CD4-positive, alpha-beta T cell (primary cell): ENCODE data around the gene ST8SIA3. TPM values are rescaled to one million over a fixed set of nuclear protein-coding genes. Genes with fewer than 3 reads are reported as not detected.

ENCODE experiments used
- ATAC-seq: fragments of 200-7000 bp; cut with Tn5 transposase; one replicate; pipeline ENCODE4 v1.10.0; 2022; ENCODE audit warnings: mild to moderate bottlenecking; ENCODE audit not compliant: poor library complexity
- CTCF ChIA-PET: fragments of 350-600 bp; sonication (Branson Sonifier 250); formaldehyde crosslinking; loops from one replicate; lab custom pipeline; 2021; ENCODE audit warnings: antibody characterized with exemption, inconsistent platforms; lab: Charles Lee
- POLR2A ChIA-PET: fragments of 350-600 bp; sonication (Branson Sonifier 250); formaldehyde crosslinking; loops from one replicate; lab custom pipeline; 2021; ENCODE audit warnings: antibody characterized with exemption, inconsistent platforms; lab: Charles Lee
- DNase-seq, 14 experiments: peaks; one replicate each; pipeline ENCODE4 v3.0.0-alpha.2; 2013 to 2020; ENCODE audit warnings: mixed read lengths in 2 of 14
- H3K27ac ChIP-seq, 2 donors: one replicate each; pipeline versions ENCODE4 v1.5.1 to v1.7.0; 2013; ENCODE audit warnings: low read length in 2 of 2, low read depth in 1 of 2, mild to moderate bottlenecking in 1 of 2
- H3K27me3 ChIP-seq, 2 experiments: 1 replicate in 1 of 2; 2 replicates in 1 of 2; pipeline versions ENCODE4 v1.6.1 to v1.7.0; 2013; ENCODE audit warnings: low read length in 2 of 2, control low read depth in 1 of 2, mild to moderate bottlenecking in 1 of 2, moderate library complexity in 1 of 2; ENCODE audit not compliant: insufficient read depth in 2 of 2, control insufficient read depth in 1 of 2
- H3K36me3 ChIP-seq: one replicate; pipeline ENCODE4 v1.6.1; 2013; ENCODE audit warnings: low read length, control low read depth; ENCODE audit not compliant: insufficient read depth
- H3K4me1 ChIP-seq: one replicate; pipeline ENCODE4 v1.6.1; 2013; ENCODE audit warnings: low read length, control low read depth; ENCODE audit not compliant: insufficient read depth
- H3K4me3 ChIP-seq: one replicate; pipeline ENCODE4 v1.5.1; 2013; ENCODE audit warnings: mild to moderate bottlenecking, low read length, moderate library complexity
- H3K9me3 ChIP-seq, 2 experiments: 1 replicate in 1 of 2; 2 replicates in 1 of 2; pipeline versions ENCODE4 v1.6.1 to v1.7.0; 2013; ENCODE audit warnings: low read length in 2 of 2, mild to moderate bottlenecking in 2 of 2, control low read depth in 1 of 2, moderate library complexity in 1 of 2; ENCODE audit not compliant: control insufficient read depth in 1 of 2, insufficient read depth in 1 of 2
- H3K27ac Mint-ChIP-seq: one replicate; pipeline ENCODE4 v1.8.0; 2020; ENCODE audit warnings: mixed read lengths
- H3K27me3 Mint-ChIP-seq: one replicate; pipeline ENCODE4 v1.8.0; 2021; ENCODE audit warnings: mixed read lengths
- H3K36me3 Mint-ChIP-seq: one replicate; pipeline ENCODE4 v1.8.0; 2021; ENCODE audit warnings: low read depth, mixed read lengths
- H3K4me1 Mint-ChIP-seq: one replicate; pipeline ENCODE4 v1.8.0; 2021; ENCODE audit warnings: low read depth, mixed read lengths
- H3K4me3 Mint-ChIP-seq: one replicate; pipeline ENCODE4 v1.8.0; 2020; ENCODE audit warnings: mild to moderate bottlenecking, mixed read lengths
- H3K9me3 Mint-ChIP-seq: one replicate; pipeline ENCODE4 v1.8.0; 2020; ENCODE audit warnings: mixed read lengths
- CTCF ChIP-seq: fragments of 200-600 bp; IDR thresholded peaks from one replicate; pipeline ENCODE4 v1.8.0; 2022; ENCODE audit warnings: antibody characterized with exemption, mild to moderate bottlenecking
- intact Hi-C, 2 experiments: fragments of 100-400 bp; cut with DNase I in 1 of 2; cut with micrococcal nuclease in 1 of 2; formaldehyde crosslinking; loops; one replicate each; pipeline versions ENCODE4 v1.15.1 to v1.9.0; 2023 to 2025; cut with DNase I, micrococcal nuclease
- total RNA-seq, 174 experiments: library from RNA in 2 of 174; stranded (reverse) in 2 of 174; gene quantifications; one replicate each; pipeline ENCODE4 v1.2.3 and lab custom pipeline; 2021 to 2026

ST8SIA3 gene
- total RNA-seq, 2 experiments from 2014 or later, result not detected

- POLR2A ChIA-PET, result no interaction called here
These were observed 4.6 kb upstream of the ST8SIA3 start for GRCh38 chr18:57347784-57348183.

GRCh38 chr18:57352761-57353136 lies 392 bp downstream of the ST8SIA3 start:
- no peak for TF ChIP-seq CTCF
- H3K27me3 ChIP-seq, result peaks cover 33 to 58% of the 10 kb centered on the region in 2 experiments
- H3K36me3 ChIP-seq, result no peaks in the 10 kb centered on the region
- H3K4me1 ChIP-seq, result no peaks in the 10 kb centered on the region
- no peak overlapping the region for H3K4me3 ChIP-seq
- peaks cover 0 to 25% of the 10 kb centered on the region in 2 experiments for H3K9me3 ChIP-seq
- H3K4me1 Mint-ChIP-seq, result no peaks in the 10 kb centered on the region
- H3K27me3 Mint-ChIP-seq, result peaks cover 74% of the 10 kb centered on the region
- DNase-seq (no peak), ATAC-seq (no peak)
- no peak overlapping the region for H3K27ac ChIP-seq
- H3K4me3 Mint-ChIP-seq, result no peak overlapping the region
- peaks cover 3% of the 10 kb centered on the region for H3K9me3 Mint-ChIP-seq
- ChIA-PET CTCF (no interaction called here), POLR2A (no interaction called here)
- H3K36me3 Mint-ChIP-seq, result no peaks in the 10 kb centered on the region
- intact Hi-C loops, result no loop called here
- no peak overlapping the region for H3K27ac Mint-ChIP-seq

More at GRCh38 chr18:57347784-57348183, 4.6 kb upstream of the ST8SIA3 start:
- intact Hi-C loops, result no loop called here
- H3K27ac Mint-ChIP-seq, result no peak overlapping the region
- H3K4me1 Mint-ChIP-seq, result no peaks in the 10 kb centered on the region
- no peak overlapping the region for H3K4me3 ChIP-seq
- CTCF ChIA-PET, result no interaction called here
- no peak overlapping the region for H3K4me3 Mint-ChIP-seq
- H3K36me3 Mint-ChIP-seq, result no peaks in the 10 kb centered on the region
- TF ChIP-seq CTCF, result no peak
- peaks cover 0 to 12% of the 10 kb centered on the region in 2 experiments for H3K9me3 ChIP-seq
- H3K9me3 Mint-ChIP-seq, result no peaks in the 10 kb centered on the region
- peaks cover 33% of the 10 kb centered on the region for H3K27me3 Mint-ChIP-seq
- no peak overlapping the region for H3K27ac ChIP-seq
- H3K27me3 ChIP-seq, result peaks cover 16 to 25% of the 10 kb centered on the region in 2 experiments
- ATAC-seq, result no peak
- no peaks in the 10 kb centered on the region for H3K4me1 ChIP-seq
- no peaks in the 10 kb centered on the region for H3K36me3 ChIP-seq
- DNase-seq, result no peak

GRCh38 chr18:57353137-57353939 lies 981 bp downstream of the ST8SIA3 start:
- Histone ChIP-seq H3K4me1 (no peaks in the 10 kb centered on the region), H3K9me3 (peaks cover 0 to 22% of the 10 kb centered on the region in 2 experiments), H3K27ac (no peak overlapping the region), H3K36me3 (no peaks in the 10 kb centered on the region), H3K27me3 (peaks cover 33 to 58% of the 10 kb centered on the region in 2 experiments), H3K4me3 (no peak overlapping the region)
- no peaks in the 10 kb centered on the region for H3K36me3 Mint-ChIP-seq
- DNase-seq (no peak), ATAC-seq (no peak)
- no peak overlapping the region for H3K4me3 Mint-ChIP-seq
- H3K27ac Mint-ChIP-seq, result no peak overlapping the region
- H3K27me3 Mint-ChIP-seq, result peaks cover 80% of the 10 kb centered on the region
- intact Hi-C loops, result no loop called here
- peaks cover 3% of the 10 kb centered on the region for H3K9me3 Mint-ChIP-seq
- TF ChIP-seq CTCF, result no peak
- CTCF ChIA-PET, result no interaction called here
- POLR2A ChIA-PET, result no interaction called here
- no peaks in the 10 kb centered on the region for H3K4me1 Mint-ChIP-seq
